Epithelial cell of esophagus (primary cell): ENCODE data around the gene CFAP20.

Experiments
- DNase-seq: peaks from one replicate; pipeline ENCODE4 v3.0.0; 2010; ENCODE audit warnings: low read depth
- H3K4me3 ChIP-seq: 2 replicates; pipeline ENCODE4 v1.5.1; 2011; ENCODE audit warnings: mild to moderate bottlenecking, low read length, control low read depth
- TF ChIP-seq, protein P1 (sequence below): IDR thresholded peaks from 2 replicates; pipeline ENCODE4 v1.5.1; 2011; ENCODE audit warnings: low read depth, mild to moderate bottlenecking, low read length, control low read depth, inconsistent platforms; ENCODE audit not compliant: insufficient read depth; ENCODE audit errors: missing control alignments

Gene CFAP20

GRCh38 chr16:58088091-58088490 lies 41.1 kb downstream of the CFAP20 start:
- H3K4me3 ChIP-seq, result no peak overlapping the region
- TF ChIP-seq, protein P1, sequence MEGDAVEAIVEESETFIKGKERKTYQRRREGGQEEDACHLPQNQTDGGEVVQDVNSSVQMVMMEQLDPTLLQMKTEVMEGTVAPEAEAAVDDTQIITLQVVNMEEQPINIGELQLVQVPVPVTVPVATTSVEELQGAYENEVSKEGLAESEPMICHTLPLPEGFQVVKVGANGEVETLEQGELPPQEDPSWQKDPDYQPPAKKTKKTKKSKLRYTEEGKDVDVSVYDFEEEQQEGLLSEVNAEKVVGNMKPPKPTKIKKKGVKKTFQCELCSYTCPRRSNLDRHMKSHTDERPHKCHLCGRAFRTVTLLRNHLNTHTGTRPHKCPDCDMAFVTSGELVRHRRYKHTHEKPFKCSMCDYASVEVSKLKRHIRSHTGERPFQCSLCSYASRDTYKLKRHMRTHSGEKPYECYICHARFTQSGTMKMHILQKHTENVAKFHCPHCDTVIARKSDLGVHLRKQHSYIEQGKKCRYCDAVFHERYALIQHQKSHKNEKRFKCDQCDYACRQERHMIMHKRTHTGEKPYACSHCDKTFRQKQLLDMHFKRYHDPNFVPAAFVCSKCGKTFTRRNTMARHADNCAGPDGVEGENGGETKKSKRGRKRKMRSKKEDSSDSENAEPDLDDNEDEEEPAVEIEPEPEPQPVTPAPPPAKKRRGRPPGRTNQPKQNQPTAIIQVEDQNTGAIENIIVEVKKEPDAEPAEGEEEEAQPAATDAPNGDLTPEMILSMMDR, result no peak
- DNase-seq, result no peak

GRCh38 chr16:58087209-58087913 lies 41.8 kb downstream of the CFAP20 start:
- TF ChIP-seq, protein P1, result no peak
- DNase-seq, result no peak
- no peak overlapping the region for H3K4me3 ChIP-seq

GRCh38 chr16:58086381-58087208 lies 42.6 kb downstream of the CFAP20 start:
- no peak for DNase-seq
- TF ChIP-seq, protein P1, result no peak
- no peak overlapping the region for H3K4me3 ChIP-seq

DNA sequence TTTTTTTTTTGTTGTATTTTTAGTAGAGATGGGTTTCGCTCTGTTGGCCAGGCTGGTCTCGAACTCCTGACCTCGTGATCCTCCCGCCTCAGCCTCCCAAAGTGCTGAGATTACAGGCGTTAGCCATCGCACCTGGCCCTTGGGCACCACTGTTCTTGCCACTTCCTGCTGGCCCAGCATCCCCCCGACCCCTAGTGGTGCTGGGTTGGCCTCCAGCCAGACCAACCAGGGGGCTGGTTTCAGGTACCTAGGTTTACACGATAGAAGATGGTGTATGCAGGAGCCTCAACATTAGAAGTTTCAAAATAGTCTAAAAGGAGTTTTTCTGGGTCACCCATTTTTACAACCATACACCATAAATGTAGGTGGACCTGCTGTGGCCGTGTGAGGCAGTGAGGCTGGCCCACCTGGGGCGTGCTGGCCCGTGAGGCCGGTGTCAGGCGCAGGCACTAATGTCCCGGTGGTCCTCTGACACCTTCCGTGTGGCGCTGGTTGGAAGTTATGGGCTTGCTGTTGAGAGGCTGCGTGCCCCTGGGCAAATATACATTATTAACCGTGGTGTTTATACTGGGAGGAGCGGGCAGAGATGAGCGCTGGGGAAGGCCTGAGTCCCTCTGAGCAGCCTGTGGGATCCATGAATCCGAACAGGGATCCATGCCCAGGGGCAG lies 43.5 kb downstream of the CFAP20 start:
- TF ChIP-seq, protein P1, result no peak
- DNase-seq, result no peak
- no peak overlapping the region for H3K4me3 ChIP-seq

GRCh38 chr16:58085171-58085570 lies 44.0 kb downstream of the CFAP20 start:
- no peak overlapping the region for H3K4me3 ChIP-seq
- DNase-seq, result no peak
- TF ChIP-seq, protein P1, result no peak

GRCh38 chr16:58084635-58085034 lies 44.5 kb downstream of the CFAP20 start:
- TF ChIP-seq, protein P1, result no peak
- DNase-seq, result no peak
- H3K4me3 ChIP-seq, result no peak overlapping the region
